Astrocyte of the spinal cord (primary cell): ENCODE measurements around the gene ZBTB49.

Experiments used
- DNase-seq: peaks from one replicate; pipeline ENCODE4 v3.0.0; 2011; ENCODE audit warnings: low read depth, low spot score
- H3K4me3 ChIP-seq: 2 replicates; pipeline ENCODE4 v1.5.1; 2011; ENCODE audit warnings: low read depth, mild to moderate bottlenecking, low read length, moderate library complexity
- CTCF ChIP-seq: IDR thresholded peaks from 2 replicates; pipeline ENCODE4 v1.5.1; 2012; ENCODE audit warnings: low read depth, mild to moderate bottlenecking, low read length, inconsistent platforms
- in situ Hi-C: cut with HindIII; loops from 2 replicates; pipeline ENCODE4 v1.10.0; 2017; ENCODE audit warnings: low sequenced_read_pairs

ZBTB49 gene

GRCh38 chr4:4362991-4363697 lies 73.1 kb downstream of the ZBTB49 start:
- H3K4me3 ChIP-seq: no peak overlapping the region
- DNase-seq: peak; percentile 2
- no peak for TF ChIP-seq CTCF
- in situ Hi-C loops: no loop called here

GRCh38 chr4:4364061-4364460 lies 74.0 kb downstream of the ZBTB49 start:
- in situ Hi-C loops: no loop called here
- DNase-seq: no peak
- TF ChIP-seq CTCF: no peak
- no peak overlapping the region for H3K4me3 ChIP-seq

- in situ Hi-C loops: no loop called here
- TF ChIP-seq CTCF: no peak
- no peak for DNase-seq
- H3K4me3 ChIP-seq: no peak overlapping the region
Measured at GRCh38 chr4:4364486-4365208, 74.6 kb downstream of the ZBTB49 start.

GRCh38 chr4:4368809-4369580 lies 78.9 kb downstream of the ZBTB49 start:
- H3K4me3 ChIP-seq: no peak overlapping the region
- in situ Hi-C loops: no loop called here
- no peak for TF ChIP-seq CTCF
- no peak for DNase-seq
